Mesenchymal stem cell (in vitro differentiated cells and primary cell): ENCODE measurements around the gene ENPP4.

ENCODE experiments used
- DNase-seq: peaks from one replicate; pipeline ENCODE4 v3.0.0-alpha.2; 2013
- H2AFZ ChIP-seq: one replicate; pipeline ENCODE4 v1.6.1; 2013; ENCODE audit warnings: low read depth, mild to moderate bottlenecking, control low read depth, inconsistent platforms, low read length, moderate library complexity
- H2AK5ac ChIP-seq: 2 replicates; pipeline ENCODE4 v1.6.1; 2013; ENCODE audit warnings: low read length, moderate library complexity, mild to moderate bottlenecking, inconsistent platforms; ENCODE audit not compliant: severe bottlenecking
- H2BK120ac ChIP-seq: one replicate; pipeline ENCODE4 v1.6.1; 2013; ENCODE audit warnings: low read depth, mild to moderate bottlenecking, inconsistent platforms, low read length, moderate library complexity
- H2BK12ac ChIP-seq, 2 experiments: one replicate each; pipeline ENCODE4 v1.6.1; 2013; ENCODE audit warnings: inconsistent platforms in 2 of 2, low read length in 2 of 2, mild to moderate bottlenecking in 2 of 2, moderate library complexity in 2 of 2, control low read depth in 1 of 2
- H2BK15ac ChIP-seq: one replicate; pipeline ENCODE4 v1.6.1; 2013; ENCODE audit warnings: mild to moderate bottlenecking, low read depth, inconsistent platforms; ENCODE audit not compliant: poor library complexity, severe bottlenecking
- H2BK5ac ChIP-seq: 2 replicates; pipeline ENCODE4 v1.6.1; 2013; ENCODE audit warnings: low read depth, mild to moderate bottlenecking, low read length, control low read depth, inconsistent platforms; ENCODE audit not compliant: poor library complexity, severe bottlenecking
- H3K14ac ChIP-seq, 2 experiments: one replicate each; pipeline ENCODE4 v1.6.1; 2013; ENCODE audit warnings: inconsistent platforms in 2 of 2, low read length in 2 of 2, control low read depth in 1 of 2, mild to moderate bottlenecking in 1 of 2, moderate library complexity in 1 of 2
- H3K18ac ChIP-seq, 2 experiments: one replicate each; pipeline ENCODE4 v1.6.1; 2013; ENCODE audit warnings: inconsistent platforms in 2 of 2, low read length in 2 of 2, control low read depth in 1 of 2, low read depth in 1 of 2, mild to moderate bottlenecking in 1 of 2
- H3K23ac ChIP-seq, 2 experiments: one replicate each; pipeline ENCODE4 v1.6.1; 2013; ENCODE audit warnings: inconsistent platforms in 2 of 2, low read length in 2 of 2, mild to moderate bottlenecking in 2 of 2, moderate library complexity in 2 of 2, control low read depth in 1 of 2
- H3K27ac ChIP-seq: 2 replicates; pipeline ENCODE4 v1.5.1; 2013; ENCODE audit warnings: mild to moderate bottlenecking, moderate library complexity, low read length, control low read depth, inconsistent platforms; ENCODE audit not compliant: poor library complexity, severe bottlenecking
- H3K27me3 ChIP-seq, 2 experiments: 2 replicates each; pipeline versions ENCODE4 v1.6.1 to v1.7.0; 2013; ENCODE audit warnings: low read length in 2 of 2, mild to moderate bottlenecking in 2 of 2, moderate library complexity in 2 of 2, control low read depth in 1 of 2, inconsistent platforms in 1 of 2; ENCODE audit not compliant: control insufficient read depth in 1 of 2, insufficient read depth in 1 of 2
- H3K36me3 ChIP-seq, 2 experiments: 2 replicates each; pipeline versions ENCODE4 v1.6.1 to v1.7.0; 2013; ENCODE audit warnings: low read length in 2 of 2, control low read depth in 1 of 2, inconsistent platforms in 1 of 2, low read depth in 1 of 2, mild to moderate bottlenecking in 1 of 2; ENCODE audit not compliant: insufficient read depth in 2 of 2, control insufficient read depth in 1 of 2
- H3K4ac ChIP-seq, 2 experiments: one replicate each; pipeline ENCODE4 v1.6.1; 2013; ENCODE audit warnings: inconsistent platforms in 2 of 2, low read length in 2 of 2, mild to moderate bottlenecking in 2 of 2, moderate library complexity in 2 of 2, control low read depth in 1 of 2, low read depth in 1 of 2
- H3K4me1 ChIP-seq: 2 replicates; pipeline ENCODE4 v1.6.1; 2013; ENCODE audit warnings: low read depth, low read length, control low read depth; ENCODE audit not compliant: control insufficient read depth, insufficient read depth
- H3K4me2 ChIP-seq: 2 replicates; pipeline ENCODE4 v1.6.1; 2013; ENCODE audit warnings: low read length, mild to moderate bottlenecking, inconsistent platforms; ENCODE audit not compliant: poor library complexity, severe bottlenecking
- H3K4me3 ChIP-seq, 2 experiments: 2 replicates each; pipeline versions ENCODE4 v1.5.1 to v1.7.0; 2013; ENCODE audit warnings: low read length in 2 of 2, mild to moderate bottlenecking in 2 of 2, control low read depth in 1 of 2, low read depth in 1 of 2; ENCODE audit not compliant: insufficient read depth in 1 of 2
- H3K79me1 ChIP-seq: replicated peaks from 2 replicates; pipeline ENCODE4 v1.6.1; 2013; ENCODE audit warnings: mild to moderate bottlenecking, control low read depth, low read length, inconsistent platforms; ENCODE audit not compliant: poor library complexity, severe bottlenecking
- H3K9ac ChIP-seq: 2 replicates; pipeline ENCODE4 v1.7.0; 2013; ENCODE audit warnings: mild to moderate bottlenecking, low read length, moderate library complexity
- H3K9me3 ChIP-seq: 2 replicates; pipeline ENCODE4 v1.7.0; 2013; ENCODE audit warnings: mild to moderate bottlenecking, low read length; ENCODE audit not compliant: control insufficient read depth
- H4K8ac ChIP-seq: one replicate; pipeline ENCODE4 v1.6.1; 2013; ENCODE audit warnings: inconsistent platforms, mild to moderate bottlenecking, low read length, moderate library complexity
- H4K91ac ChIP-seq: one replicate; pipeline ENCODE4 v1.6.1; 2013; ENCODE audit warnings: mild to moderate bottlenecking, low read length, inconsistent platforms
- WGBS: methylation state at CpG from one replicate; pipeline ENCODE4 v1.1.7; 2013; ENCODE audit warnings: mixed read lengths; 5-methylcytosine and 5-hydroxymethylcytosine counted together

Gene ENPP4

DNA sequence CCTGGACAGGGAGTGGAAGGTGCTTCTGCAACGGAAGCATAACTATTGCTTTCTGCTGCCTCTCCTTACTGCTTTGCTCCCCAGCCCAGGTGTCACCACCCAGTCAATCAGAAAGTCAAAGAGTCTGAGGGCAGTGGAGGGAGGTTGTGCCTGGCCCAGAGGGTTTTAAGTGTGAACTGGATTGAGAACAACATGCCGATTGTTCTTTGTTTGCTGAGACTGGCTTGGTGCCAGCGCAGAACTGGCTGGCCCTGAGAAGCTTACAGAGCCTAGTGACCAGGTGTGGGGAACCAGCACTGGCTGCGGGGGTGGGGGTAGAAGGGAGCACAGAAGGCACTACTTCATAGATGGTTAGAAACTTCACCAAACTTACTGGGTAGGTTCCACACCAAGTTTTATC lies 31.1 kb upstream of the ENPP4 start:
- Histone ChIP-seq H3K4ac (no peak overlapping the region), H2BK15ac (no peak overlapping the region), H3K4me1 (no peaks in the 10 kb centered on the region), H3K27me3 (no peaks in the 10 kb centered on the region), H3K14ac (no peak overlapping the region), H3K4me2 (no peak overlapping the region), H2BK120ac (no peak overlapping the region), H3K18ac (no peak overlapping the region), H3K27ac (no peak overlapping the region), H3K9me3 (peaks cover 16% of the 10 kb centered on the region), H2BK5ac (no peak overlapping the region), H2BK12ac (no peak overlapping the region), H3K4me3 (no peak overlapping the region), H3K9ac (no peak overlapping the region), H3K36me3 (no peaks in the 10 kb centered on the region), H2AK5ac (no peak overlapping the region), H4K8ac (no peak overlapping the region), H3K23ac (peak overlapping the region in 1 of 2 experiments; percentile 57), H2AFZ (no peak overlapping the region), H3K79me1 (no peaks in the 10 kb centered on the region), H4K91ac (no peak overlapping the region)
- DNase-seq: no peak
- 91% methylated on average over 3 of the region's 4 CpGs for WGBS

DNA sequence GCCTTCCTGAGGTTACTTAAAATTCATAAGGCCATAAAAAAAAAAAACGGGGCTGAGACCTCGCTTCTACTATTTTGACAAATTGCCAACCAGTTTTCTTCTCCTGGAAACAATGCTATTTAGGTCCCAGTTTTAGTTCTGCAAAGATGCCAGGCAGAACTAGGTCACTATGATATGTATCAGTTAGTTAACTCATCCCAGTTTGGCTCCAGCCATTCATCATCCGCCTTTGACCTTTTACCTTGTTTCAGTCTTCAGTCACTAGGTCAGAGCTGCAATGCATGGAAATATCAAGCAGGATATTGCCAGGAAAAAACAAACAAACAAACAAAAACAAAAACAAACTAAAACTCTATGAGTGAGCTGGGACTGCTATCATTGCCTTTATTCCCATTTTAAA lies 29.8 kb upstream of the ENPP4 start:
- Histone ChIP-seq H3K18ac (no peak overlapping the region), H3K9ac (no peak overlapping the region), H3K27me3 (no peaks in the 10 kb centered on the region), H2BK12ac (no peak overlapping the region), H2AK5ac (no peak overlapping the region), H3K4me1 (no peaks in the 10 kb centered on the region), H3K4ac (no peak overlapping the region), H3K23ac (no peak overlapping the region), H3K79me1 (no peaks in the 10 kb centered on the region), H3K27ac (no peak overlapping the region), H3K14ac (no peak overlapping the region), H3K9me3 (peaks cover 12% of the 10 kb centered on the region), H3K4me3 (no peak overlapping the region), H4K91ac (no peak overlapping the region), H4K8ac (no peak overlapping the region), H3K4me2 (no peak overlapping the region), H2BK120ac (no peak overlapping the region), H2AFZ (no peak overlapping the region), H2BK15ac (no peak overlapping the region), H3K36me3 (no peaks in the 10 kb centered on the region), H2BK5ac (no peak overlapping the region)
- WGBS: 79% methylated on average over 1 of the region's 3 CpGs
- no peak for DNase-seq

GRCh38 chr6:46102123-46102522 lies 27.7 kb upstream of the ENPP4 start:
- 78% methylated on average over 3 of the region's 3 CpGs for WGBS
- no peak overlapping the region for H2BK5ac ChIP-seq
- H4K8ac ChIP-seq: no peak overlapping the region
- DNase-seq: no peak
- no peak overlapping the region for H2BK15ac ChIP-seq
- no peaks in the 10 kb centered on the region for H3K27me3 ChIP-seq
- H3K9me3 ChIP-seq: no peaks in the 10 kb centered on the region
- H3K4me1 ChIP-seq: no peaks in the 10 kb centered on the region
- H2AK5ac ChIP-seq: no peak overlapping the region
- no peak overlapping the region for H3K14ac ChIP-seq
- no peak overlapping the region for H3K9ac ChIP-seq
- no peak overlapping the region for H2BK120ac ChIP-seq
- no peak overlapping the region for H3K4ac ChIP-seq
- H2AFZ ChIP-seq: no peak overlapping the region
- H3K18ac ChIP-seq: no peak overlapping the region
- no peak overlapping the region for H3K23ac ChIP-seq
- H3K4me2 ChIP-seq: no peak overlapping the region
- no peaks in the 10 kb centered on the region for H3K79me1 ChIP-seq
- H2BK12ac ChIP-seq: no peak overlapping the region
- no peak overlapping the region for H3K27ac ChIP-seq
- no peak overlapping the region for H3K4me3 ChIP-seq
- H3K36me3 ChIP-seq: no peaks in the 10 kb centered on the region
- no peak overlapping the region for H4K91ac ChIP-seq

GRCh38 chr6:46103441-46104115 lies 26.2 kb upstream of the ENPP4 start:
- Histone ChIP-seq H2AFZ (no peak overlapping the region), H3K27me3 (no peaks in the 10 kb centered on the region), H3K18ac (no peak overlapping the region), H2BK12ac (no peak overlapping the region), H3K14ac (no peak overlapping the region), H3K9me3 (no peaks in the 10 kb centered on the region), H4K91ac (no peak overlapping the region), H2AK5ac (no peak overlapping the region), H2BK15ac (no peak overlapping the region), H3K23ac (no peak overlapping the region), H3K4me3 (no peak overlapping the region), H3K4me1 (no peaks in the 10 kb centered on the region), H2BK120ac (no peak overlapping the region), H3K4ac (no peak overlapping the region), H3K79me1 (no peaks in the 10 kb centered on the region), H4K8ac (no peak overlapping the region), H2BK5ac (no peak overlapping the region), H3K9ac (no peak overlapping the region), H3K4me2 (no peak overlapping the region), H3K27ac (no peak overlapping the region), H3K36me3 (no peaks in the 10 kb centered on the region)
- no peak for DNase-seq
